Nephron (organoid): ENCODE results near the gene ADARB2.
"Not testable (repeated sequence)": the region's sequence is repeated elsewhere in the genome, so short reads cannot be mapped to it uniquely, and the experiment has no call there.

Experiments
- H3K27ac Mint-ChIP-seq, 3 experiments: 2 replicates each; pipeline ENCODE4 v1.8.0; 2020; ENCODE audit warnings: mixed read lengths in 3 of 3, mild to moderate bottlenecking in 2 of 3, moderate library complexity in 1 of 3
- H3K27me3 Mint-ChIP-seq: 2 replicates; pipeline ENCODE4 v1.8.0; 2021; ENCODE audit warnings: low read depth, mild to moderate bottlenecking, moderate library complexity, mixed read lengths
- H3K36me3 Mint-ChIP-seq: 2 replicates; pipeline ENCODE4 v1.8.0; 2020; ENCODE audit warnings: low read depth, mixed read lengths
- H3K4me1 Mint-ChIP-seq: 2 replicates; pipeline ENCODE4 v1.8.0; 2020; ENCODE audit warnings: mixed read lengths
- H3K4me3 Mint-ChIP-seq, 3 experiments: 2 replicates each; pipeline ENCODE4 v1.8.0; 2020; ENCODE audit warnings: mild to moderate bottlenecking in 3 of 3, mixed read lengths in 3 of 3, moderate library complexity in 2 of 3
- H3K9me3 Mint-ChIP-seq: 2 replicates; pipeline ENCODE4 v1.8.0; 2020; ENCODE audit warnings: mixed read lengths
- CTCF ChIP-seq, 3 experiments: fragments of 200-600 bp; sonication (generic); IDR thresholded peaks; one replicate each; pipeline ENCODE4 v1.5.0; 2021; ENCODE audit warnings: antibody characterized with exemption in 3 of 3; ENCODE audit not compliant: unreplicated experiment in 3 of 3

ADARB2 gene

DNA sequence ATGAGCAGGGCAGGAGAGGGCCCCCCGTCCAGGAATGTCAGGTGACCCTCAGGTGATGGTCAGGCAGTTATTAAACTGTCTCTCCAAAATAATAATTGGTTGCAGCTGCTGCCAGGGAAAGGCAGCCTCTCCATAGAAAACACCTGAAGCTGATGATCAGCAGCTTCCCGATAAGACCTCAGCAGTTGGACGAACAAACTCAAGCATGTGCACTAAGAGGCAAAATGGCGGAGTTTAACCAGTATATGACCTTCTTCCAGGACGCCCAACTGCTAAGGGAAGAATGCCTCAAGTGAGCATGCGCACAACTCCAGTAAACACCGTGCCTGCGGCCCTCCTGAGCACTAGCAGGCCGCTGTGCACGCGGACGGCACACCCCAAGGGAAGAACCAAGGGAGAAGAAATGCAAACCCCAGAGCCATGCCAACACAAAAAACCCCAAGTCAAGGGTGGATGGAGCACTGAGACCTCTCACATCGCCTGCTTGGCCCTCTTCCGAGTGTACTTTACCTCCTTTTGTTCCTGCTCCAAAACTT lies 38.9 kb upstream of the ADARB2 start:
- Mint-ChIP-seq H3K4me1 (no peaks in the 10 kb centered on the region), H3K27ac (no peak overlapping the region), H3K9me3 (no peaks in the 10 kb centered on the region), H3K36me3 (no peaks in the 10 kb centered on the region), H3K27me3 (peaks cover 5% of the 10 kb centered on the region), H3K4me3 (no peak overlapping the region)
- no peak for TF ChIP-seq CTCF (IDR thresholded peaks at IDR 0.05; ENCODE audit: unreplicated experiment in 3 of 3)

DNA sequence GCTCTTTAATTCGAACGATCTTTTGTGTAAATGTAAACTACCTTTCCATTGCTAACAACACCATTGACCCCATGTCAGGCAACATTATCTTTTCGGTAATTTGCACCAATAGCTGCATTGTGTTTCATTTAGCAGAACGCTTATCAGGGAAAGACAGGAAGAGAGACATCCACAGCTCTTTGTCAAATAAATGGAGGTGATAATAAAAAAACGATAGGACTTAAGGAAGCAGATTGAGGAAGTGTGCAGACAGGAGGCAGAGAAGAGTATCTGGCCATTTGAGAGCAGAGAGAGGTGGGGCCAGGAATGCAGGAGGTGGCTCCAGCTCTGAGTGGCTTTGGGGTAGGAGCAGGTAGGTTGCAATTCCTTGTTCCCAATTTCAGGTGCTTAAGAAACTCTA lies 37.5 kb upstream of the ADARB2 start:
- no peaks in the 10 kb centered on the region for H3K4me1 Mint-ChIP-seq
- H3K27ac Mint-ChIP-seq = no peak overlapping the region
- H3K27me3 Mint-ChIP-seq = peaks cover 3% of the 10 kb centered on the region
- no peak overlapping the region for H3K4me3 Mint-ChIP-seq
- H3K9me3 Mint-ChIP-seq = no peaks in the 10 kb centered on the region
- H3K36me3 Mint-ChIP-seq = no peaks in the 10 kb centered on the region
- no peak for TF ChIP-seq CTCF (IDR thresholded peaks at IDR 0.05; ENCODE audit: unreplicated experiment in 3 of 3)

DNA sequence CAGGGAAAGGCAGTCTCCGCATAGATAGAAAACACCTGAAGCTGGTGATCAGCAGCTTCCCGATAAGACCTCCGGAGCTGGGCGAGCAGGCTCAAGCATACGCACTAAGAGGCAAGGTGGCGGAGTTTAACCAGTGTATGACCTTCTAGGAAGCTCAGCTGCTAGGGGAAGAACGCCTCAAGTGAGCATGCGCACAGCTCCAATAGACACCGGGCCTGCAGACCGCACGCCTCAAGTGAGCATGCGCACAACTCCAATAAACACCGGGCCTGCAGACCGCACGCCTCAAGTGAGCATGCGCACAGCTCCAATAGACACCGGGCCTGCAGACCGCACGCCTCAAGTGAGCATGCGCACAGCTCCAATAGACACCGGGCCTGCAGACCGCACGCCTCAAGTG lies 35.9 kb upstream of the ADARB2 start:
- not testable (repeated sequence) for H3K4me3 Mint-ChIP-seq, H3K4me1 Mint-ChIP-seq, H3K27me3 Mint-ChIP-seq, H3K27ac Mint-ChIP-seq, H3K9me3 Mint-ChIP-seq, H3K36me3 Mint-ChIP-seq

DNA sequence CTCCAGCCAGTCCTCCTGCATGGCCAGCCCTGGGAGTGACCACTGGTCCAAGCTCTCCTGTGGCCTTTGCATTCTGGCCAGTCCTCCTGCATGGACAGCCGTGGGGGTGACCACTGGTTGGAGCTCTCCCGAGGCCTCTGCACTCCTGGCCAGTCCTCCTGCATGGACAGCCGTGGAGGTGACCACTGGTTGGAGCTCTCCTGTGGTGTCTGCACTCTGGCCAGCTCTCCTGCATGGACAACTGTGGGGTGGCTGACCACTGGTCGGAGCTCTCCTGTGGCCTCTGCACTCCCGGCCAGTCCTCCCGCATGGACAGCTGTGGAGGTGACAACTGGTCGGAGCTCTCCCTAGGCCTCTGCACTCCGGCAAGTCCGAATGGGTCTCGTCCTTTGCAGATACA lies 28.7 kb upstream of the ADARB2 start:
- H3K36me3 Mint-ChIP-seq = no peaks in the 10 kb centered on the region
- H3K27ac Mint-ChIP-seq = no peak overlapping the region
- TF ChIP-seq CTCF (IDR thresholded peaks at IDR 0.05; ENCODE audit: unreplicated experiment in 3 of 3) = no peak
- H3K4me3 Mint-ChIP-seq = no peak overlapping the region
- H3K4me1 Mint-ChIP-seq = no peaks in the 10 kb centered on the region
- peaks cover 4% of the 10 kb centered on the region for H3K27me3 Mint-ChIP-seq
- no peaks in the 10 kb centered on the region for H3K9me3 Mint-ChIP-seq

DNA sequence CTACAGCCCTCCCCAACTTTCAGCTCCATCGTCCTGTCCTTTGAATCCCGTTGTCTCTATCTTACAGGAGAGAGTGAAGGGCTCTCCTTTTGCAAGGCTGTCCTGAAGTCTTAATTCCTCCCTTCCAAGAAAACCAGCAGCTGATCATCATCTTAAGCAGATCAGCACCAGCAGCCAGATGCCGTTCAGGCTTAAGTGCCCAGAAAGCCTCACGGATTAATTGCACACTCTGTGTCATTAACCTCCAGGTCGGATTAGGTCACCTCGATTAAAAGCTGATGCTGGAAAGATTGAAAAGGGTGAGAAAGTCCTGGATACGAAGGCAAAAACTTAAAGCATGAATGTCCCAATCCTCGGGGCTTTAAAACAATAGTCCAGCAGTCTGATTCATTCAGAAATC lies 24.8 kb upstream of the ADARB2 start:
- no peak overlapping the region for H3K4me3 Mint-ChIP-seq
- H3K4me1 Mint-ChIP-seq = no peaks in the 10 kb centered on the region
- peaks cover 20% of the 10 kb centered on the region for H3K9me3 Mint-ChIP-seq
- H3K27me3 Mint-ChIP-seq = peaks cover 9% of the 10 kb centered on the region
- no peak for TF ChIP-seq CTCF (IDR thresholded peaks at IDR 0.05; ENCODE audit: unreplicated experiment in 3 of 3)
- no peaks in the 10 kb centered on the region for H3K36me3 Mint-ChIP-seq
- no peak overlapping the region for H3K27ac Mint-ChIP-seq

GRCh38 chr10:1754506-1755153 lies 17.3 kb upstream of the ADARB2 start:
- H3K36me3 Mint-ChIP-seq = peaks cover under 1% of the 10 kb centered on the region
- H3K9me3 Mint-ChIP-seq = peaks cover 29% of the 10 kb centered on the region
- H3K4me3 Mint-ChIP-seq = no peak overlapping the region
- TF ChIP-seq CTCF (IDR thresholded peaks at IDR 0.05; ENCODE audit: unreplicated experiment in 3 of 3) = no peak
- H3K27me3 Mint-ChIP-seq = peaks cover 37% of the 10 kb centered on the region
- no peak overlapping the region for H3K27ac Mint-ChIP-seq
- H3K4me1 Mint-ChIP-seq = no peaks in the 10 kb centered on the region
